GM21360 (cell line): ENCODE data around the gene CPNE1.
"Not testable (repeated sequence)": the region's sequence is repeated elsewhere in the genome, so short reads cannot be mapped to it uniquely, and the experiment has no call there.

Source experiments
- ATAC-seq: cut with Tn5 transposase; IDR thresholded peaks from one replicate; pipeline ENCODE4 v1.9.1; 2021; ENCODE audit warnings: mild to moderate bottlenecking, moderate library complexity; ENCODE audit not compliant: unreplicated experiment

CPNE1 gene

DNA sequence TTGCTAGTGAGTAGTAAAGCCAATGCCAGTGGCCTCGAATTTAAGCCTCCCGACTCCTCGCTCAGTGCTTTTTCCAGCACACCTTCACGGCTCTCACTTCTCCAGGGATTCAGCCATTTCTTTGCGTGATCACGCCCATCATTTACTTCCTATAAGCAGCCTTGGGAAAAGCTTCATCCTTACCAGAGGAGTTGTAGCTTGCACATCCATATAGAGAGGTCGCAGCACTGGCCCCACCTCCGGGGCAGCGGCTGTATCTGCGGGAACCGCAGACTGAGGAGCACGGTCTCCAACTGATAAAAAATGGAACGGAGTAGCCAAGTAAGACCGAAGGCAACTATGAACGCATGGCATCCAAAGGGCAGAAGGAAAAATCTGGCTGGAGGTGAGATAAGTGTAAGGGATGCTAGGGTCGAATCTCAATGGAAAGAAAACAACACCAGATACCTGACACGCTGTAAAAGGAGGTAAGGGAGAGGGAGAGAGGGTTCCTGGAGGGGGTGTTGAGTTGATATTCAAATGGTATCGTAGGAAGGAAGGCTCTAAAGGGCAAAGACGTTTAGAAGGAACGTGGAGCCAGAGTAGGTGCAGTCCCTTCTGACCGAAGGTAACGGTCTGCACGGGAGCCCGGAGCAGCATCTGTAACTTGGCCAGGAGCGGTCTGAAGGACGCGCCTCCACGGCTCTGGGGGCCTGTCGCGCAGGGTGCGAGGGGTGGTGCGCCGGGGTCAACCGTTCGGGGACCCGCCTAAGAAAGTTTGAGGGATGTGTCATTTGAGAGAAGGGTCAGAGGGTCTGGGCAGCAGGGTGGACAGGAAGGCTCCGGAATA, 33.8 kb upstream of the CPNE1 start:
- ATAC-seq = peak; percentile 7

DNA sequence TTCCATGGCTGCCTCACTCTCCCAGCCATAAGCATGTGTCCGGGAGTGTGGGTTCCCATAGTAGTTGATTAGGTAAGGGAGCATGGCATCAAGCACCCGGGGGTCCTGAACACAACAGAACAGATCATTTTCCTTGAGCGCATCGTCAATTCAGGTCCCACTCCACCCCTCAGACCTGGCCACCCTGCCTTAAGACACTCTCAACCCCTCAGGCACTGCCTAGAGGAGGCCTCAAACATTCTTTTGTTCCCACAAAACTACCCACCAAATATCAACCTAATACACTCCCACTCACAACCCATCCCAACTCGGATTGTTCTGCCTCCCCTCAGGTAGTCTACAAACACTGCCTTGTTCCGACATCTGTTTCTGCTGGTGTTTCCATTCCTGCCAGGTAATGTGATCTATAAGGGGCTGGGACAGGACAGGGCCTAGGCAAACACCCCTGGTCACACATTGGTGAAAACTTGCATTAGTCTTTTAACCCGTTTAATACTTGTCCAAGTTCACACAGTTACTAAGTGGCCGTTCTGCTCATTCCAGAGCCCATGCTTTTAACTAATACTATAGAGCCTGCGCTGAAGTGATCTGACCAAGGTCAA, 33.1 kb upstream of the CPNE1 start:
- ATAC-seq = no peak

DNA sequence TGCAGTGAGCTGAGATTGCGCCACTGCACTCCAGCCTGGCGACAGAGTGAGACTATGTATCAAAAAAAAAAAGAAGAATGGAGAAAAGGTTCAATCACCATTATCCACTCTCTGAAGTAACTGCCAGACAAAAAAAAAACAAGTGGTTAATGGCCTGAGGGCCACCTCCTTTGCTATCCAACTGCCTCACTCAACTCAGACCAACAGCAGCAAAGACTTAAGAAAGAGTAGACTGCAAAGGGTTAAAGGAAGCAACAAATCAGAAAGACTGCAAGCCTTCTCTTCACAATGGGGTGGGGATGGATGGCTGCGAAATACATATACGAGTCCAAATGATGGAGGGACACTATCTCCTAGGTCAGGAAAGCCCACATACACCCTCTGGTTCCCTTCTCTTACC, 31.3 kb upstream of the CPNE1 start:
- ATAC-seq = no peak

DNA sequence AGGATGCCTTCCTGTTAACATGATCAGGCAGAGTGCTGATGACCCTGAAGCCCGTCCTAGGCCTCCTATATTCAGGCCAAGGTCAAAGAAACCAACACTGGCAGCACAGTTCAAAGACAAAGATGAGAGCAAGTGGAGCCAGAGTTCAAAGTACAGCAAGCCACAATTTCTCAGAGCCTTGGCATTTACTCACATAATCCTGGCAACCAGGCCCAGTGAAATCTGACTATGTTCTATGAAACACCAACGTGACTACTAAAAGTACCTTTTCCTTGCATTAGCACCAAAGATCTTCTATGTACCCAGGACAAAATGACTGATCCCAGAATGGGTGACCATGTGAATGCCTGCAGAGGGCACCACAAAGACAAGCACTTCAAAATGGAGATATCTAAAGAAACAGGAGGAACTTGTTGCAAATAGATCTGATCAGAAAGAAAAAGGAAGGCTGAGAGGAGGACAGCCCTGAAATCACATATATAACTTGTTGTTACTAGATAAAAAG, 30.6 kb upstream of the CPNE1 start:
- ATAC-seq = no peak

DNA sequence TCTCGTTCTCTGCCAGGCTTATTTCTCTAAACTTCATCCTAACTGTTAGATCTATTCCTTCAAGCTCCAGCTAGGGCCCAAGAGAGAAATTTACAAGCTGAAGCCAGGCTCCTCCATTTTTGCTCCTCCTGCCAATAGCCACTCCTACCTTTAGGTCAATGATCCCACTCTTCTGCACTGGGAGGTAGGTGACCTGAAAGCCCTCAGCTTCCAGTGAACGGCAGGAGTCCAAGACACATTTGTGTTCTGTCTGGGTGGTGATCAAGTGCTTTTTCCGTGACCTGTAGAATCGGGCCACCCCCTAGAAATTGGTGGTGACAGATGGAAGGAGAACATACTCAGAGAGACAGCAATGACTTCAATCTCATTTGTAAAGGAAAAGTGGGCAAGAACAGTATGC, 25.6 kb upstream of the CPNE1 start:
- no peak for ATAC-seq

DNA sequence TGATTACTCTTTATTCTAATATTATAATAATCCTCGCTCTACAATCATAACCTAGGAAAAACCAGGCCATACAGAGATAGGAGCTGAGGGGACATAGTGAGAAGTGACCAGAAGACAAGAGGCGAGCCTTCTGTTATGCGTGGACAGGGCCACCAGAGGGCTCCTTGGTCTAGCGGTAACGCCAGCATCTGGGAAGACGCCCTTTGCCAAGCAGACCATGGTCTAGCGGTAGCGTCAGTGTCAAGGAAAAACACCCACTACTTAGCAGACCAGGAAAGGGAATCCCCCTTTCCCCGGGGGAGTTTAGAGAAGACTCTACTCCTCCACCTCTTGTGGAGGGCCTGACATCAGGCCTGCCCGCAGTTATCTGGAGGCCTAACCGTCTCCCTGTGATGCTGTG, 22.2 kb upstream of the CPNE1 start:
- ATAC-seq = not testable (repeated sequence)

DNA sequence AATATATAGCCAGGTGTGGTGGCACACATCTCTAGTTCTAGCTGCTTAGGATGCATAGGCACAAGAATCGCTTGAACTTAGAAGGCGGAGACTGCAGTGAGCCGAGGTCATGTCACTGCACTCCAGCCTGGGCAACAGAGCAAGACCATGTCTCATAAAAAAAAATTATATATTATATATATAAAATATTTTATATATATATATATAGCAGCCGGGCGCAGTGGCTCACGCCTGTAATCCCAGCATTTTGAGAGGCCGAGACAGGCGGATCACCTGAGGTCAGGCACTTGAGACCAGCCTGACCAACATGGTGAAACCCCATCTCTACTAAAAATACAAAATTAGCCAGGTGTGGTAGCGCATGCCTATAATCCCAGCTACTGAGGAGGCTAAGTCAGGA, 20.7 kb upstream of the CPNE1 start:
- ATAC-seq = not testable (repeated sequence)

DNA sequence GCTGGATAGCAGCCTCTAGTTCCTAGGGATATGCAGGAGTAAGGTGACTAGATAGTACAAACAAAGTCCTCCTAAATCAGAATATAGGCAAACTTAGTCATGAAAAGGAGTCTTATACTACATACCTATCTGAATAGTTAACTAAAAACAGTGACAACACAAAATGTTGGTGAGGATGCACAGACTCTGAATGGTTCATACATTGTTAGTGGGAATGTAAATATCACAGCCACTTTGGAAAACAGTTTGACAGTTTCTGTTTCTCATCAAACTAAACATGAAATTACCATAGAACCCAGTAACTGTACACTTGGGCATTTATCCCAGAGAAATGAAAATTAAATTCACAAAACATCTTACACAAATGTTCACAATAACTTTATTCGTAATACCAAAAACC, 17.3 kb upstream of the CPNE1 start:
- ATAC-seq = no peak

DNA sequence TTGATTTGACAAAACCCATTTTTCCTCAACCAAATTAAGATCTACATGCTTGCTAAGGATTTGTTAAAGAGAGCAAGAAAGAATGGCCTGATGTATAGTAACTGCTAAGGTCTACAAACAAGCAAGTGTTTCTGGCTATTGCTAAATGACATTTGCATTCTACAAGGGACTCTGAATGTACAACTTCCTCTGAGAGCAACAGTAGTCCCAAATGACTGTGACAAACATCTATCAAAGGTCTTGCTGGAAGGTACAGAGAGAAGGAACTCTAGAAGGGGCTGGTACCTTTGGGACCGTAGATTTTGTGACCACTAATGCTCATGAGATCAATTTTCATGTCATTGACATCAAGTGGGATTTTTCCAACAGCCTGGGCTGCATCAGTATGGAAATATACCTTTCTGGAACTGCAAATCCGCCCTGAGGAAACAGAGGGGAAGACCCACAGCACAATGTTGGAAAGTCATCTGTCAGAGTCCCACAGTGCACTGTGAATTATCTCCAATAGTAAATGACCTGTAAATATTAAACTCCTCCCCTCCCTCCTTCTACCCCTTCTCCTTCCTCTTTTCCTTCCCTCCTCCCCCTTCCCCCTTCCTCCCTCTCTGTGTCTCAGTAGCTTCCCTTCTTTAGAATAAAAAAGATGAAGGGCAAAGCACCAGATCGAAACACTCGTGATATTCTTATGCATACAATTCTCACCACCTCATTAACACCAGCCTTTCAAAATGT, 15.9 kb upstream of the CPNE1 start:
- no peak for ATAC-seq

DNA sequence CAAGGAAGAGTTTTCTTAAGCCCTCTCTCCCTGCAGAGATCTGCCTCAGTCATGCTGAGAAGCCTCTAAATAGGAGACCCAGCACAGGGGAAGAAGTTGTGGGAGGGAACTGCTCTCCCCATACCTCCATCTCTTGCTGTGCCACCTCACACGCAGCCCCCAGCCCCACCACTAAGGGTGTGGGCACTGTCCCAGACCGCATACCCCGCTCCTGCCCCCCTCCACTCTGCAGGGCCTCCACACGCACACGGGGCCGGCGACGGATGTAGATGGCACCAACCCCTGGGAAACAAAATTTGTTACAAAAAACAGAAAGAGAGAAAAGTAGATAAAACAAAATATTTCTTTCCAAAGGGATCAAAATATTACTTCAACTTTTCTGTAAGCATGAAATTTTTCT, 10.2 kb upstream of the CPNE1 start:
- ATAC-seq = no peak

DNA sequence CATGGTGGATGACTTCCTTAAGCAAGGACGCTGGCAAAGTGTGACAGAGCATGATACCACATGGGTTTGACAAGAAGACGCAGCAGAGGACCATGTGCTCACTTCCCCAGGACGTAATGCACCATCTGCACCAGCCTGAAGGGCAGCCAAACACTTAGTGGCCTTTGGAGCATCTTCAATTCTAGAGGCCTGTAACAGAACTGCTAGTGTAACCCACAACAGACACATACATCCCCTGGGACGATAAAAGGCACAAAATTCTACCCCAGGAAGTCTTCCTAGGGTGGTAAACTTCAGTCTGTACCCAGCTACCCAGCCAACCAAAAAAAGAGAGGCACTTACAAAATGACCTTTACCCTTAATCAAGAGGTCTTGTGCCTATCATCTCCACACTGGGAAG, 9.2 kb upstream of the CPNE1 start:
- ATAC-seq = no peak

DNA sequence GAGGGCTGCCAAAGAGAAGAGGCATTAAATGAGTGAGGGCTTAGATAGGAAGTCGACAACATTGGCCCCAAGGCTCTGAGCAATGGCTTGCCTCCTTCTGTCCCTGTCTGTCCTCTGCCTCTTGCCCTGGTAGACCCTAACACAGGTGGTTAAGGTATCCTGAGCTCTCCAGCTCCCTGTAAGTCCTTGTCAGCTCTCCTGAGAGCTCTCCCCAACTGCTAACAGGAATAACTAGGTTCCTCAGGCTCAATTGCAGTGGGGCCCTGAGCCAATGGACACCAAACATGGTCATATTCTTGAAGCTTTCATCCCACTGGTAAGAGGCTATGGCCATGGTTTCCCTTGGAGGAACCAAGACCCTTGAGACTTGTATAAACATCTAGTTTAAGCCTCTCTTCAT, 5.0 kb upstream of the CPNE1 start:
- ATAC-seq = no peak

DNA sequence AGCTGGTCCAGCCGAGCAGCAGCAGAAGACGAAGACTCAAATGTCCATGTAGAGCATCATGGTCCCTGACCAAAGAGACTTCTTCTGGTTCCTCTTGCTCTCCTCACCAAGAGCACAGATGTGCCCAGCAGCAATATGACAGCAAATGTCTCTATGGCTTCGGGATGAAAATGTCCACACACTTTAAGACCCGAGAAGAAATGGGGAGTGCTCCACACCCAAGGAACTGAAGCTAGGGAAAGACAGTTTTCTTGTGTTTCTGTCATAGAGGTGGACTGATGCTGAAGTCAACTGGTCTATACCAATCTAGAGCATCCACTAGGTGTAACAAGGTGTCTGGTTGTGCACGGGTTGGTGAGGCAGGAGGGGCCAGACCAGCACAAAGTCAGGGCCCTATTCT, 4.5 kb upstream of the CPNE1 start:
- ATAC-seq = no peak

DNA sequence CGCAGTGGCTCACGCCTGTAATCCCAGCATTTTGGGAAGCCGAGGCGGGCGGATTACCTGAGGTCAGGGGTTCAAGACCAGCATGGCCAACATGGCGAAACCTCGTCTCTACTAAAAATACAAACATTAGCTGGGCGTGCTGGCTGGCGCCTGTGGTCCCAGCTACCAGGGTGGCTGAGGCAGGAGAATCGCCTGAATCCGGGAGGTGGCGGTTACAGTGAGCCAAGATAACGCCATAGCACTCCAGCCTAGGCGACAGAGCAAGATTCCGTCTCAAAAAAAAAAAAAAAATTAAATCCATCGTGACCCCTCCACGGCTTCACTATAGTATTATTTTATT, 1.2 kb upstream of the CPNE1 start:
- no peak for ATAC-seq

DNA sequence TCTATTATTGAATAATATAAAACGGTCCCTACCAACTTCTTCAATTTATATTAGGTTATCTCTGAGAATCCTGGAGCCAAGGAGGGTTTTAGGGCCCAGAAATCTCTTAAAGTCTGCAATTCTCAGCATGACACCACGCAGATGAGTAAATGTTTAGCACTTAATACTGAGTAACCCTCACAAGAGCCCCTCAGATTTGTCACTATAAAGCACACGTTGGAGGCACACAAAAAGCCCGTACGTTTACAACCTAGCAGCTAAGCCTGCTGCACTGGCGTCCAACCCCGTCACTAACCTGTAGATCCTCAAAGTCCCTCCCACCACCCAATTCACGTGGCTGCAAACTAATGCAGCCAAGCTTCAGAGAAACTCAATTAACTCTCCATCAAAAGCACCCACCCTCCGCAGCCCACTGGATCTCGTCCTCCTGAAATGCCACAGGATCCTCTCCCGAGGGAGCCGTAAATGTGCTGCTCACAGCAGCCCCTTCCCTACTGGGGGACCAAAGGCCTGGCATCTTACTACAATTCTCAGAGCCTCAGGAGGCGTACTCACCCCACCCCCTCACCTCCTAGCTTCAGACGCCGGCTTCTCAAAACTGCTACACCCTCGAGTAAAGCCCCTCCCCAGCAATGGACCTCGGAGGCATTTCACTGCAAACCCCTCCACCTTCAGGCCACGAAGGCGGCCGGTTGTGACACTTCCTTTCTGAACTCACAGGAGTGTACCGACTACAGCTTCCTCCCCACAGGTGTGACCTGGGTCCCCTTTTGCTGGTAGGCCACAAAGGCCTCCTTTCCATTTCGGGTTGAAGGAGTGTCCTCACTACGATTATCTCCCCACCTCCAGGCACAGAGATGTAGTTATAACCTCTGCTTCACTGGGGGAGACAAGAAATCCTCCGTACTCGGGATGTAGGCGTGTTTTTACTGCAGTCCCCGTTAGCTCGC, 909 bp downstream of the CPNE1 start:
- peak; percentile 14 for ATAC-seq

DNA sequence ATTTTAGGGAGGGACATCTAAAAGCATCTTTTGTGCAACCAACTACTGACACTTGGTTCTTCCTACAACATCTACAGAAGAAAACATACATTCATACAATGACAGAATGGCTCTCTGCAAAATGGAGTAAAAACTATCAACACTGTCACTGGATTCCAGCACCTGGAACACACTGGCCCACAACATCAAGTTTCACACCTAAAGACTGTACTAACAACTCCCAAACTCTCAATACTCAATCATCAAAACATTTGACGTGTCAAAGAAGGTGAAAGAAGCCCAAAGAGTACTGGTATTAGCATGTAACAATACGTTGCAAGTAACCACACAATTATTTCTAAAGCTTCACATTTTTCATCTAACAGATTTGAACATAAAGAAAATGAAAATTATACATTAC, 2.1 kb downstream of the CPNE1 start:
- ATAC-seq = no peak

DNA sequence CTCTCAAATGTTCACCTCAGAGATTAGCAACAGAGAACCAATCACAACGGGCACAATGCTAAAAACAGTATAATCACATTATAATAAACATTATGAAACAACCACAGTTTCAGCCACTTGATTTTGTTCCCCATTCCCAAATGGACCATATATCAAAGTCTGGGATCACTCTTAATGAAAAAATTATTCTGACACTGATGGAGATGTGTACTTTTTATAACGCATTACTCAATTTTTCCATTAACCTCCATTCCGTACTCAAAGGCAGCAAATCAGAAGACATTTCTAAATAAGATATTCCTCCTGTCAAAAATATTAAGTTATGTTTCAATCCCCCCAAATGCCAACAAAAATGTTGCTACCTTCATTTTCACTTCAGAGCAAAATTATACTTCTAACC, 2.8 kb downstream of the CPNE1 start:
- no peak for ATAC-seq

DNA sequence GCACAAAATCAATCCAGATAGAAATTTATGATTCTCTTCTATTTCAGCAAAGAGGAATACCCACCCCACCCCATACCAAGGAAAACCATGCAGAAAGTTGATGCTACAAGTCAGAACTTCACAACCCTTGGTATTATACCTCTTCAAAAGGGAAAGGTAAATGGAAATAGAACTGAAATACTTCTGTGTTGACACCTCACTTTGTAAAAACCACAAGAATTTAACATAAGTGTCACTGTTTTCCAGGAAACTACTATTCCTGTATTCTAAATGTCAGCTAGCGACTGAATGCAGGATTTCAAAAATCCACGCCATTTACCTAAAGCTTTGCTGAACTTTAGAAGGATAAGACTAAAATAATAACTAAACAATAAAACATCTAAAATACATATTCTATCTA, 3.6 kb downstream of the CPNE1 start:
- ATAC-seq = no peak

DNA sequence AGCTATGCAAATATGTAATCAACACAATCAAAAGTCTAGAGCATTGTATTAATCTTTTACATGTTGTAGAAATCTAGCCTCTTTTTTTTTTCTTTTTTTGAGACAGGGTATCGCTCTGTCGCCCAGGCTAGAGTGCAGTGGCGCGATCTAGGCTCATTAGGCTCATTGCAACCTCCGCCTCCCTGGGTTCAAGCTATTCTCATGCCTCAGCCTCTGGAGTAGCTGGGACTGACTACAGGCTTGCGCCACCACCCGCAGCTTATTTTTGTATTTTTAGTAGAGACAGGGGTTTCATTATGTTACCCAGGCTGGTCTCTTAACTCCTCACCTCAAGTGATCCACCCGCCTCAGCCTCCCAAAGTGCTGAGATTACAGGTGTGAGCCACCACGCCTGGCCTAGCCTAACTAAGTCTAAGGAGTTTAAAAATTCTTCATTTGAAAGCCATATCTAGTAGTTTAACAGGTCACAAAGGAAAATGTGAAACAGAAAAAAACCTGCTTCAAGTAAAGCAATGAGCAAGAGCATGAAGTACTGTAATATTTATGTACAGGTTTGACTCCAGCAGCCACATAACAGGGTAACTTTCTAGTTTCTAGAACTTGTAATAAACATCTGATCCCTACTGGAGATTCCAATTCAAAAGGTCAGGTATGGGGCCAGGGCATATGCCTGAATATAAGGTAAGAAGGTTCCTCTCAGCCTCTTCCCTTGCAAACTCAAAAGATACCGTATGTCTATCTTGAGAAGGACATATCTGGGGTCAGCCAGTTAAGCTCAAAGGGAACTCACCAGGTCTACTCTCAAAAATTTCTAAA, 4.4 kb downstream of the CPNE1 start:
- ATAC-seq = no peak

DNA sequence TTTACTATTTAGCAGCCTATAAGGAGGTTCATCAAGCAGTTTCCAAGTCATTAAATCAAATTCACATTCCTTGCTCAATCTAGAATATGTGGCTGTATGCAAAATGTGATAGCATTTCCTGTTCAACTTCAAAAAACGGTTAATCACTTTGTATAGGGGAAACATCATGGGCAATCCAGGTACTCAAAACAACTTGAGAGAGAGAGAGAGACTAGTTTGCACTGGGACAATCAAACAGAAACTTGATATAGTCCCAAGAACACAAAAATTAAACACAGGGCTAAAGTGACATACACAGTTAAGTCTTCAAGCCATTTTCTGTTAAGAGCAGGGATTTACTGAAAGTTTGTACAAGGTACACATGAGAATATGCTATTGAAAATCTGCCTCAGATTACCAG, 7.4 kb downstream of the CPNE1 start:
- no peak for ATAC-seq
